Psoas muscle (tissue), 8 donors: ENCODE measurements around the gene RALBP1. TPM values are rescaled to one million over a fixed set of nuclear protein-coding genes. Genes with fewer than 3 reads are reported as not detected.
"Not testable (repeated sequence)": the region's sequence is repeated elsewhere in the genome, so short reads cannot be mapped to it uniquely, and the experiment has no call there.

ENCODE experiments used
- ATAC-seq, 4 donors: fragments of 200-7000 bp; cut with Tn5 transposase; one replicate each; pipeline ENCODE4 v1.9.1; 2020; ENCODE audit warnings: moderate library complexity in 3 of 4, mild to moderate bottlenecking in 2 of 4
- DNase-seq, 2 donors: peaks; one replicate each; pipeline ENCODE4 v3.0.0-alpha.2; 2020
- H3K27ac ChIP-seq: fragments of 200-600 bp; one replicate; pipeline ENCODE4 v1.8.0; 2022
- H3K27me3 ChIP-seq, 3 donors: fragments of 200-600 bp in 1 of 3; one replicate each; pipeline versions ENCODE4 v1.6.1 to v1.8.0; 2013 to 2022; ENCODE audit warnings: low read length in 2 of 3, mild to moderate bottlenecking in 2 of 3, moderate library complexity in 1 of 3; ENCODE audit not compliant: insufficient read depth in 3 of 3
- H3K36me3 ChIP-seq, 2 donors: fragments of 200-600 bp in 1 of 2; one replicate each; pipeline versions ENCODE4 v1.6.1 to v1.8.0; 2013 to 2022; ENCODE audit warnings: low read depth in 1 of 2, mild to moderate bottlenecking in 1 of 2, moderate library complexity in 1 of 2; ENCODE audit not compliant: insufficient read depth in 1 of 2
- H3K4me1 ChIP-seq: fragments of 200-600 bp; one replicate; pipeline ENCODE4 v1.8.0; 2022
- H3K4me3 ChIP-seq: fragments of 200-600 bp; one replicate; pipeline ENCODE4 v1.8.0; 2022; ENCODE audit warnings: mild to moderate bottlenecking
- H3K9me3 ChIP-seq: fragments of 200-600 bp; one replicate; pipeline ENCODE4 v1.8.0; 2022
- WGBS, 3 donors: extraction: QIAGEN DNeasy Blood & Tissue Kit; methylation state at CpG; one replicate each; pipeline versions ENCODE4 v1.1.6 to v1.1.7; 2013; 5-methylcytosine and 5-hydroxymethylcytosine counted together
- intact Hi-C, 2 donors: fragments of 100-400 bp; cut with DNase I; formaldehyde crosslinking; loops; one replicate each; pipeline versions ENCODE4 v1.11.0 to v1.14.2; 2022
- polyA plus RNA-seq, 3 donors: library from polyadenylated mRNA; stranded (reverse); fragments of 200-250 nt; gene quantifications; one replicate each; pipeline ENCODE4 v1.2.3, GENCODE V29; 2013
- total RNA-seq, 4 donors: library from RNA; stranded (reverse); fragmentation: NEBNext Ultra II Directional in 2 of 4; extraction: Animal tissue kit (Norgen Biotek cat#: 25700) in 2 of 4; gene quantifications; one replicate each; pipeline versions ENCODE4 v1.2.1 to v1.2.4, GENCODE V29; 2021 to 2023
- TF ChIP-seq, protein P1 (sequence below): fragments of 200-600 bp; IDR thresholded peaks from one replicate; pipeline ENCODE4 v1.8.0; 2022; ENCODE audit warnings: antibody characterized with exemption
- donor health status: healthy with polysubstance abuse.
- donor health status: DM: no; HTN: no; CAD: no; lungs with moderate emphysema.
- donor health status: Bipolar disorder and iron deficiency.
- donor health status: healthy.
- donor health status: DM: yes; HTN: yes; CAD: no.
- donor health status: DM: no; HTN: no; CAD: no.
- donor health status: DM: no; HTN: no; CAD: no.
- donor health status: DM: yes; HTN: yes; CAD: no.

RALBP1 gene
- total and polyA plus RNA-seq, 7 donors = 28.7 to 85.0 (median 38.6) TPM

- Histone ChIP-seq H3K4me1 (no peaks in the 10 kb centered on the region), H3K36me3 (no peaks in the 10 kb centered on the region), H3K27ac (no peak overlapping the region), H3K27me3 (no peaks in the 10 kb centered on the region), H3K9me3 (no peaks in the 10 kb centered on the region), H3K4me3 (no peak overlapping the region)
- intact Hi-C loops = no loop called here
- TF ChIP-seq, protein P1, sequence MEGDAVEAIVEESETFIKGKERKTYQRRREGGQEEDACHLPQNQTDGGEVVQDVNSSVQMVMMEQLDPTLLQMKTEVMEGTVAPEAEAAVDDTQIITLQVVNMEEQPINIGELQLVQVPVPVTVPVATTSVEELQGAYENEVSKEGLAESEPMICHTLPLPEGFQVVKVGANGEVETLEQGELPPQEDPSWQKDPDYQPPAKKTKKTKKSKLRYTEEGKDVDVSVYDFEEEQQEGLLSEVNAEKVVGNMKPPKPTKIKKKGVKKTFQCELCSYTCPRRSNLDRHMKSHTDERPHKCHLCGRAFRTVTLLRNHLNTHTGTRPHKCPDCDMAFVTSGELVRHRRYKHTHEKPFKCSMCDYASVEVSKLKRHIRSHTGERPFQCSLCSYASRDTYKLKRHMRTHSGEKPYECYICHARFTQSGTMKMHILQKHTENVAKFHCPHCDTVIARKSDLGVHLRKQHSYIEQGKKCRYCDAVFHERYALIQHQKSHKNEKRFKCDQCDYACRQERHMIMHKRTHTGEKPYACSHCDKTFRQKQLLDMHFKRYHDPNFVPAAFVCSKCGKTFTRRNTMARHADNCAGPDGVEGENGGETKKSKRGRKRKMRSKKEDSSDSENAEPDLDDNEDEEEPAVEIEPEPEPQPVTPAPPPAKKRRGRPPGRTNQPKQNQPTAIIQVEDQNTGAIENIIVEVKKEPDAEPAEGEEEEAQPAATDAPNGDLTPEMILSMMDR = no peak
- DNase-seq (no peak), ATAC-seq (no peak)
- 17 to 26% (median 17%) methylated on average over 3 of the region's 3 CpGs for WGBS, 3 donors
Observed at GRCh38 chr18:9429662-9429993, 45.7 kb upstream of the RALBP1 start.

- H3K27me3 ChIP-seq, intact Hi-C loops, H3K9me3 ChIP-seq, H3K36me3 ChIP-seq, H3K4me3 ChIP-seq, H3K27ac ChIP-seq, ATAC-seq, H3K4me1 ChIP-seq, DNase-seq: not testable (repeated sequence)
- 91 to 95% (median 92%) methylated on average over 20 to 22 of the region's 22 CpGs for WGBS, 3 donors
Observed at GRCh38 chr18:9430315-9430714, 45.0 kb upstream of the RALBP1 start.

DNA sequence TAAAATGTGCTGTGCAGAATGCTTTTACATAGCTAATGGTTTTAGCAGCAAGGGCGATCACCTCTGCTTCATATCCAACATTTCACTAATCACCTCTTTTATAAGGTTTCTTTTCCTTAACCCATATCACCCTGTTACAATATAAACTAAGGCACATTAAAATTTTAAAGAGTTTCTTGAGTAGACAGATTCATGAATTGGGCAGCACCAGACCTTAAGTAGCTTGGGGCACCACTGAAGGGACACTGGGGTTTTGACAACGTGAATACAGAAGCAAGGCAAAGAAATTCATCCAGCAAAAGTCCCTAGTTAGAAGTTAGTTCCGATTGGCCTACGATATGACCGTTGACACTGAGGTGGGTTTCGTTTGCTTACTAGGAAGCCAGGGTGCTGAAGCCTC is 44.0 kb upstream of the RALBP1 start:
- DNase-seq (no peak), ATAC-seq (no peak)
- Histone ChIP-seq H3K4me1 (no peaks in the 10 kb centered on the region), H3K9me3 (no peaks in the 10 kb centered on the region), H3K4me3 (no peak overlapping the region), H3K27ac (no peak overlapping the region), H3K36me3 (no peaks in the 10 kb centered on the region), H3K27me3 (no peaks in the 10 kb centered on the region)
- intact Hi-C loops = no loop called here
- TF ChIP-seq, protein P1 = no peak
- 86 to 94% (median 94%) methylated on average over 6 of the region's 6 CpGs for WGBS, 3 donors

DNA sequence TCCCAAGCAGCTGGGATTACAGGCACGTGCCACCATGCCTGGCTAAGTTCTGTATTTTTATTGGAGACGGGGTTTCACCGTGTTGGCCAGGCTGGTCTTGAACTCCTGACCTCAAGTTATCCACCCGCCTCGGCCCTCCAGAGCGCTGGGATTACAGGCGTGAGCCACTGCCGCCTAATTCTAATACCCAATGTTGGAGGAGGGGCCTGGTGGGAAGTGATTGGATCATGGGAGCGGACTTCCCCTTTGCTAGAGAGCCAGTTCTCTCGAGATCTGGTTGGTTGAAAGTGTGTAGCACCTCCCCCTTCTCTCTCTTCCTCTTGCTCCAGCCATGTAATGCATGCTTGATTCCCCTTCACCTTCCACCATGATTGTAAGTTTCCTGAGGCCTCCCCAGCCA is 42.2 kb upstream of the RALBP1 start:
- H3K4me1 ChIP-seq, H3K9me3 ChIP-seq, H3K36me3 ChIP-seq, intact Hi-C loops, H3K27ac ChIP-seq, ATAC-seq, H3K27me3 ChIP-seq, H3K4me3 ChIP-seq: not testable (repeated sequence)
- WGBS, 3 donors = 94 to 95% (median 94%) methylated on average over 10 of the region's 10 CpGs
- DNase-seq = peak in 1 of 2 donors; percentile 31

- WGBS, 3 donors = 25 to 38% (median 37%) methylated on average over 10 of the region's 10 CpGs
- H3K36me3 ChIP-seq = no peaks in the 10 kb centered on the region
- no peak overlapping the region for H3K4me3 ChIP-seq
Observed at GRCh38 chr18:9433671-9434121, 41.6 kb upstream of the RALBP1 start.

More at GRCh38 chr18:9433671-9434121, 41.6 kb upstream of the RALBP1 start:
- Histone ChIP-seq H3K4me1 (no peaks in the 10 kb centered on the region), H3K27ac (no peak overlapping the region), H3K9me3 (no peaks in the 10 kb centered on the region), H3K27me3 (peaks cover 0 to 1% (median 0%) of the 10 kb centered on the region in 3 donors)
- ATAC-seq = no peak
- intact Hi-C loops = no loop called here
- DNase-seq = no peak
- TF ChIP-seq, protein P1 = no peak
